ENCODE data around the gene NAA35.

The NAA35 gene

GRCh38 chr9:85900504-85901201 is 40.3 kb upstream of the NAA35 start:
- H3K9me3 ChIP-seq (ENCODE audit: control extremely low read depth in 1 of 5, control insufficient read depth in 4 of 5, insufficient read depth in 2 of 5, low read depth in 1 of 5, low read length in 4 of 5): peaks cover 0 to 1% (median 0%) of the 10 kb centered on the region in 5 experiments
- H3K36me3 ChIP-seq (ENCODE audit: control insufficient read depth in 4 of 4, insufficient read depth in 4 of 4, low read length in 3 of 4): peaks cover 0 to 2% (median 0%) of the 10 kb centered on the region in 4 experiments
- no peak overlapping the region for H3K27ac ChIP-seq (ENCODE audit: insufficient read depth in 1 of 2, low read depth in 1 of 2, low read length in 2 of 2, poor library complexity in 1 of 2, severe bottlenecking in 2 of 2)
- DNase-seq: peak; percentile 63 to 79 (median 76)
- H3K4me3 ChIP-seq (ENCODE audit: control insufficient read depth in 1 of 7, extremely low read depth in 1 of 7, insufficient read depth in 4 of 7, low read depth in 2 of 7, low read length in 6 of 7): no peak overlapping the region
- ChIA-PET POLR2A (no interaction called here), CTCF (interaction anchor here (1.0 to 1.7 kb wide), 4 partner anchors 11 to 78 kb away, joined by 3 to 6 read pairs (median 4); no protein-coding TSS in a partner anchor)
- WGBS (ENCODE audit: insufficient coverage): 100% methylated on average over 5 of the region's 9 CpGs
- peaks cover 5 to 14% (median 12%) of the 10 kb centered on the region in 4 experiments for H3K4me1 ChIP-seq (ENCODE audit: control extremely low read depth in 1 of 4, control insufficient read depth in 4 of 4, insufficient read depth in 4 of 4, low read length in 3 of 4)
- H3K27me3 ChIP-seq (replicated peaks in 2 of 5; ENCODE audit: control insufficient read depth in 4 of 5, insufficient read depth in 5 of 5, low read length in 4 of 5): no peaks in the 10 kb centered on the region

- no CpG with 5 or more reads among the region's 2 CpGs for WGBS (ENCODE audit: insufficient coverage)
- no peaks in the 10 kb centered on the region for H3K27me3 ChIP-seq (replicated peaks in 2 of 5; ENCODE audit: control insufficient read depth in 4 of 5, insufficient read depth in 5 of 5, low read length in 4 of 5)
- H3K27ac ChIP-seq (ENCODE audit: insufficient read depth in 1 of 2, low read depth in 1 of 2, low read length in 2 of 2, poor library complexity in 1 of 2, severe bottlenecking in 2 of 2): no peak overlapping the region
- no peak for DNase-seq
- H3K4me3 ChIP-seq (ENCODE audit: control insufficient read depth in 1 of 7, extremely low read depth in 1 of 7, insufficient read depth in 4 of 7, low read depth in 2 of 7, low read length in 6 of 7): no peak overlapping the region
- CTCF ChIA-PET: no interaction called here
- POLR2A ChIA-PET: no interaction called here
- no peaks in the 10 kb centered on the region for H3K36me3 ChIP-seq (ENCODE audit: control insufficient read depth in 4 of 4, insufficient read depth in 4 of 4, low read length in 3 of 4)
- peaks cover 0 to 1% (median 0%) of the 10 kb centered on the region in 5 experiments for H3K9me3 ChIP-seq (ENCODE audit: control extremely low read depth in 1 of 5, control insufficient read depth in 4 of 5, insufficient read depth in 2 of 5, low read depth in 1 of 5, low read length in 4 of 5)
- no peaks in the 10 kb centered on the region for H3K4me1 ChIP-seq (ENCODE audit: control extremely low read depth in 1 of 4, control insufficient read depth in 4 of 4, insufficient read depth in 4 of 4, low read length in 3 of 4)
Observed at GRCh38 chr9:85904975-85905374, 36.0 kb upstream of the NAA35 start.

- Histone ChIP-seq H3K9me3 (ENCODE audit: control extremely low read depth in 1 of 5, control insufficient read depth in 4 of 5, insufficient read depth in 2 of 5, low read depth in 1 of 5, low read length in 4 of 5) (peaks cover 0 to 1% (median 0%) of the 10 kb centered on the region in 5 experiments), H3K27ac (ENCODE audit: insufficient read depth in 1 of 2, low read depth in 1 of 2, low read length in 2 of 2, poor library complexity in 1 of 2, severe bottlenecking in 2 of 2) (no peak overlapping the region), H3K4me1 (ENCODE audit: control extremely low read depth in 1 of 4, control insufficient read depth in 4 of 4, insufficient read depth in 4 of 4, low read length in 3 of 4) (no peaks in the 10 kb centered on the region), H3K36me3 (ENCODE audit: control insufficient read depth in 4 of 4, insufficient read depth in 4 of 4, low read length in 3 of 4) (no peaks in the 10 kb centered on the region), H3K27me3 (replicated peaks in 2 of 5; ENCODE audit: control insufficient read depth in 4 of 5, insufficient read depth in 5 of 5, low read length in 4 of 5) (no peaks in the 10 kb centered on the region), H3K4me3 (ENCODE audit: control insufficient read depth in 1 of 7, extremely low read depth in 1 of 7, insufficient read depth in 4 of 7, low read depth in 2 of 7, low read length in 6 of 7) (no peak overlapping the region)
- DNase-seq: no peak
- POLR2A ChIA-PET: interaction anchor here (0.5 kb wide), 1 partner anchor 48 kb away, joined by 4 read pairs; no protein-coding TSS in a partner anchor
- 100% methylated on average over 1 of the region's 1 CpG for WGBS (ENCODE audit: insufficient coverage)
- CTCF ChIA-PET: interaction anchor here (1.6 kb wide), 1 partner anchor 9 kb away, joined by 3 read pairs; no protein-coding TSS in a partner anchor
Observed at GRCh38 chr9:85905957-85906356, 35.0 kb upstream of the NAA35 start.

DNA sequence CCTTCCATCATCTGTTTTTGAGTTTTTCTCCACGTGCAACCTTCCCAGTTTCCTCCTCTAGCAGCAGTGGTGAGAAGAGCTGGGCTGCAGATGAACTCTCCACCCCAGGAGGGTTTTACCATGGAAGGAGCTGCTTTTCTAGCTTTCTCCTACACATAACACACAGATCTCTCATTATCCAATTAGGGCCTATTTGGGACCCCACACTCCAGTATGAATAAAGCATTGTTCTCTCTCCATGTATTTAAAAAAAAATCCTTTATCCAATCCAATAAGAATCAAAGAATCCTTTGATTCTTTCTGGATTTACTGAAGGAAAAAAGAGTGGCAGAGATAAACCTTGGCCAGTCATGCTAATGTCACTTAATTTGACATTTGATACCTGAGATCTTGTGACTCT is 31.6 kb upstream of the NAA35 start:
- Histone ChIP-seq H3K27ac (ENCODE audit: insufficient read depth in 1 of 2, low read depth in 1 of 2, low read length in 2 of 2, poor library complexity in 1 of 2, severe bottlenecking in 2 of 2) (no peak overlapping the region), H3K4me1 (ENCODE audit: control extremely low read depth in 1 of 4, control insufficient read depth in 4 of 4, insufficient read depth in 4 of 4, low read length in 3 of 4) (peaks cover 0 to 6% (median 1%) of the 10 kb centered on the region in 4 experiments), H3K9me3 (ENCODE audit: control extremely low read depth in 1 of 5, control insufficient read depth in 4 of 5, insufficient read depth in 2 of 5, low read depth in 1 of 5, low read length in 4 of 5) (no peaks in the 10 kb centered on the region), H3K36me3 (ENCODE audit: control insufficient read depth in 4 of 4, insufficient read depth in 4 of 4, low read length in 3 of 4) (no peaks in the 10 kb centered on the region), H3K27me3 (replicated peaks in 2 of 5; ENCODE audit: control insufficient read depth in 4 of 5, insufficient read depth in 5 of 5, low read length in 4 of 5) (no peaks in the 10 kb centered on the region), H3K4me3 (ENCODE audit: control insufficient read depth in 1 of 7, extremely low read depth in 1 of 7, insufficient read depth in 4 of 7, low read depth in 2 of 7, low read length in 6 of 7) (no peak overlapping the region)
- CTCF ChIA-PET: interaction anchor here (0.8 kb wide), 1 partner anchor 19 kb away, joined by 5 read pairs; no protein-coding TSS in a partner anchor
- DNase-seq: no peak
- POLR2A ChIA-PET: no interaction called here
- no CpG with 5 or more reads among the region's 1 CpG for WGBS (ENCODE audit: insufficient coverage)

DNA sequence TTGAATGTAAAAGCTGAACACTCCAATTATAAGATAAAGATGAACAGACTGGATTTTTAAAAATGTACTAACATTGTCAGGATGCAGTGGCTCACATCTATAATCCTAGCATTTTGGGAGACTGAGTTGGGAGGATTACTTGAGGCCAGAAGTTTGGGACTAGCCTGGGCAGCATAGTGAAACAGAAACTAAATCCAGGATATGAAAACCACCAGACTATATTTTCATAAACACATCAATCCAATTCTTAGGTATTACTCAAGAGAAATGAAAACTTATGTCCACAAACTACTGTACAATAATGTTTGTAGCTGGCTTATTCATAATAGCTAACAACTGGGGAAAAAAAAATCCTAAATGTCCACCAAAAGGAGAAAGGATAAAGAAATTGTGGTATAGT is 26.8 kb upstream of the NAA35 start:
- no peaks in the 10 kb centered on the region for H3K36me3 ChIP-seq (ENCODE audit: control insufficient read depth in 4 of 4, insufficient read depth in 4 of 4, low read length in 3 of 4)
- peak overlapping the region in 1 of 7 experiments; percentile 38 for H3K4me3 ChIP-seq (ENCODE audit: control insufficient read depth in 1 of 7, extremely low read depth in 1 of 7, insufficient read depth in 4 of 7, low read depth in 2 of 7, low read length in 6 of 7)
- H3K9me3 ChIP-seq (ENCODE audit: control extremely low read depth in 1 of 5, control insufficient read depth in 4 of 5, insufficient read depth in 2 of 5, low read depth in 1 of 5, low read length in 4 of 5): no peaks in the 10 kb centered on the region
- CTCF ChIA-PET: no interaction called here
- H3K27me3 ChIP-seq (replicated peaks in 2 of 5; ENCODE audit: control insufficient read depth in 4 of 5, insufficient read depth in 5 of 5, low read length in 4 of 5): no peaks in the 10 kb centered on the region
- H3K27ac ChIP-seq (ENCODE audit: insufficient read depth in 1 of 2, low read depth in 1 of 2, low read length in 2 of 2, poor library complexity in 1 of 2, severe bottlenecking in 2 of 2): no peak overlapping the region
- POLR2A ChIA-PET: no interaction called here
- peak in 2 of 3 donors; percentile 14 to 34 for DNase-seq
- H3K4me1 ChIP-seq (ENCODE audit: control extremely low read depth in 1 of 4, control insufficient read depth in 4 of 4, insufficient read depth in 4 of 4, low read length in 3 of 4): peaks cover 0 to 7% (median 1%) of the 10 kb centered on the region in 4 experiments

DNA sequence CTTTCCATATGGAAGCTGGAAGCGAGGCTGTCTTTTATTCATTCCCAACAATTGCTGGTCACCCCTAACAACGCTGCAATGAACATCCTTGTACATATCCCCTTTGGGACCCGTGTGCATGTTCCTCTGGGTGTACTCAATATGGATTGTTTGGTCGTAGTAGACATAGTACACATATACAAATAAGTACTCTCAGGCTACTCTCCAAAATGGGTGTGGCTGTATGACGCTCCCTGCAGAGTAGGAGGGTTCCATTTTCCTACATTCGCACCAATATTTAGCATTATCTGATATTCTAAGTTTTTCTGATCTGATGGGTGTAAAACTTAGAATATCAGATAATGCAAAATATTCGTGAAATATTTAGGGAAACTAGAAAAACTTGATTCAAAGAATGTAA is 23.2 kb upstream of the NAA35 start:
- no peak for DNase-seq
- Histone ChIP-seq H3K36me3 (ENCODE audit: control insufficient read depth in 4 of 4, insufficient read depth in 4 of 4, low read length in 3 of 4) (no peaks in the 10 kb centered on the region), H3K27me3 (replicated peaks in 2 of 5; ENCODE audit: control insufficient read depth in 4 of 5, insufficient read depth in 5 of 5, low read length in 4 of 5) (no peaks in the 10 kb centered on the region), H3K9me3 (ENCODE audit: control extremely low read depth in 1 of 5, control insufficient read depth in 4 of 5, insufficient read depth in 2 of 5, low read depth in 1 of 5, low read length in 4 of 5) (no peaks in the 10 kb centered on the region), H3K4me3 (ENCODE audit: control insufficient read depth in 1 of 7, extremely low read depth in 1 of 7, insufficient read depth in 4 of 7, low read depth in 2 of 7, low read length in 6 of 7) (no peak overlapping the region), H3K27ac (ENCODE audit: insufficient read depth in 1 of 2, low read depth in 1 of 2, low read length in 2 of 2, poor library complexity in 1 of 2, severe bottlenecking in 2 of 2) (no peak overlapping the region), H3K4me1 (ENCODE audit: control extremely low read depth in 1 of 4, control insufficient read depth in 4 of 4, insufficient read depth in 4 of 4, low read length in 3 of 4) (peaks cover 0 to 7% (median 1%) of the 10 kb centered on the region in 4 experiments)
- 100% methylated on average over 2 of the region's 7 CpGs for WGBS (ENCODE audit: insufficient coverage)
- POLR2A ChIA-PET: no interaction called here
- CTCF ChIA-PET: no interaction called here

DNA sequence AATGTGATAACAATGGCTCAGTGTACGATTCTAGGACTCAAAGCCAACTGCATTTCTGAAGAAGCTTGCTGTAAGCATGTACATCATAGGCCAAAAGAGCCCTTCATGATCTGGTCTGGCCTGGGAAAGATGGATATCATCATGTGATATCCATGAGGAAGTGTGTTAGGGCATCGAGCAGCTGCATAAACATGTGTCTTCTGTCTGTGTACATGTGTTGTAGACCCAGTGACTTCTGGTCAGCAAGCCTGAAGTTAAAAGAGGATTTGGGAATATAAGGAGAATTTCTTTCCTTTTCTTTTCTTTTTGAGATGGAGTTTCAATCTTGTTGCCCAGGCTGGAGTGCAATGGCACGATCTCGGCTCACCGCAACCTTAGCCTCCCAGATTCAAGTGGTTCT is 15.5 kb upstream of the NAA35 start:
- Histone ChIP-seq H3K27ac (ENCODE audit: insufficient read depth in 1 of 2, low read depth in 1 of 2, low read length in 2 of 2, poor library complexity in 1 of 2, severe bottlenecking in 2 of 2) (no peak overlapping the region), H3K36me3 (ENCODE audit: control insufficient read depth in 4 of 4, insufficient read depth in 4 of 4, low read length in 3 of 4) (no peaks in the 10 kb centered on the region), H3K4me1 (ENCODE audit: control extremely low read depth in 1 of 4, control insufficient read depth in 4 of 4, insufficient read depth in 4 of 4, low read length in 3 of 4) (no peaks in the 10 kb centered on the region), H3K27me3 (replicated peaks in 2 of 5; ENCODE audit: control insufficient read depth in 4 of 5, insufficient read depth in 5 of 5, low read length in 4 of 5) (no peaks in the 10 kb centered on the region), H3K9me3 (ENCODE audit: control extremely low read depth in 1 of 5, control insufficient read depth in 4 of 5, insufficient read depth in 2 of 5, low read depth in 1 of 5, low read length in 4 of 5) (no peaks in the 10 kb centered on the region), H3K4me3 (ENCODE audit: control insufficient read depth in 1 of 7, extremely low read depth in 1 of 7, insufficient read depth in 4 of 7, low read depth in 2 of 7, low read length in 6 of 7) (no peak overlapping the region)
- WGBS (ENCODE audit: insufficient coverage): 100% methylated on average over 5 of the region's 5 CpGs
- CTCF ChIA-PET: interaction anchor here (1.0 kb wide), 1 partner anchor 12 kb away, joined by 3 read pairs; no protein-coding TSS in a partner anchor
- DNase-seq: no peak
- POLR2A ChIA-PET: no interaction called here
